ENCODE results near the gene IER5.

- TF ChIP-seq CTCF (IDR thresholded peaks at IDR 0.05), result no peak
- TF ChIP-seq POLR2A (IDR thresholded peaks at IDR 0.05), result no peak
These were observed 32.4 kb downstream of the IER5 start for GRCh38 chr1:181120924-181121323.

Data from Peyer's patch (tissue), 4 donors.